PFSK-1 (cell line): Measurements from ENCODE around the gene RBBP8NL.

Source experiments
- SIN3A ChIP-seq: IDR thresholded peaks from 2 replicates; pipeline ENCODE4 v1.6.1; 2012; ENCODE audit warnings: mild to moderate bottlenecking, low read length, moderate library complexity, borderline replicate concordance; ENCODE audit not compliant: insufficient read depth
- TF ChIP-seq, protein P1 (sequence below), 2 experiments: IDR thresholded peaks; 2 replicates each; pipeline versions ENCODE4 v1.6.1 to v1.8.0; 2011 to 2012; ENCODE audit warnings: low read depth in 2 of 2, low read length in 2 of 2, control low read depth in 1 of 2, inconsistent platforms in 1 of 2, mild to moderate bottlenecking in 1 of 2, moderate library complexity in 1 of 2; ENCODE audit not compliant: insufficient read depth in 1 of 2

DNA sequence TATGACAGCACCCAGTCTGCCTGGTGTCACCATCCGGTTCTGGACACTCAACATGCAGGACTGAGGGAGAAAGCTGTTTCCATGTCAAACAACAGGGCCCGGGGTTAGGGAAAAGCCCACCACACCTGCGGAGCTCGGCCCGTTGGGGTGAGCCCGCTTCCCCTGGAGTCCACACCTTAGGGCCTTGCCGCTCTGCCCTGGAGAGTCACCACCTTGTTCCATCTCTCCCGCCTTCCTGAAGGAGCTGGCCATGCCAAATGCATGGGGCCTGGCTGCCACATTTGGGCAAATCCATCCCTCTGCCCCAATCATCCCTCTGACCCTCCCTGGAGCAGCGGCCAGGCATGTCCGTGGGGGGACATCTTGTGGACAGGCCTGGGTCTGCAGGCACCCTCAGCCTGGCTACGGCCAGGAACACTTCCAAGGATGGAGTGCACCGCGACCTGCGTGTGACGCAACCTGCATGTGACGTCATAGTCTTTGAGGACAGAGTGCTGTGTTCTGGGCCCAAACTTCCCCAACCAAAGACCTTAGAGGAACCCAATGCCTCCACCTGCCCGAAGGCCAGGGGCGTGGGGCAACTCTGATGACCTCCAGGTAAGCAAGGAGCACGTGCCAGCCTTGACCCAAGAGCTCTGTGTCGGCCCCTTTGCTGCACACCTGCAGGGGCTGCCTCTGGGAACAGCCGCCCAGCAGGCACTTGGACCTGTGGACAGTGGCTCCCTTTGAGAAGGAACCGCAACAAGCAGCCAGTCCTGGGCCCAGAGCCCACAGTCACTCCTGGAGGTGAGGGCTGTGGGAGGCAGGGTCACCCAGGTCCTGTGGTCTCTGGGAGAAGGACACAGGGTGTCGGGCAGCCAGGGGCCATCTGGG is 22.0 kb downstream of the RBBP8NL start:
- TF ChIP-seq SIN3A: no peak
- TF ChIP-seq, protein P1, sequence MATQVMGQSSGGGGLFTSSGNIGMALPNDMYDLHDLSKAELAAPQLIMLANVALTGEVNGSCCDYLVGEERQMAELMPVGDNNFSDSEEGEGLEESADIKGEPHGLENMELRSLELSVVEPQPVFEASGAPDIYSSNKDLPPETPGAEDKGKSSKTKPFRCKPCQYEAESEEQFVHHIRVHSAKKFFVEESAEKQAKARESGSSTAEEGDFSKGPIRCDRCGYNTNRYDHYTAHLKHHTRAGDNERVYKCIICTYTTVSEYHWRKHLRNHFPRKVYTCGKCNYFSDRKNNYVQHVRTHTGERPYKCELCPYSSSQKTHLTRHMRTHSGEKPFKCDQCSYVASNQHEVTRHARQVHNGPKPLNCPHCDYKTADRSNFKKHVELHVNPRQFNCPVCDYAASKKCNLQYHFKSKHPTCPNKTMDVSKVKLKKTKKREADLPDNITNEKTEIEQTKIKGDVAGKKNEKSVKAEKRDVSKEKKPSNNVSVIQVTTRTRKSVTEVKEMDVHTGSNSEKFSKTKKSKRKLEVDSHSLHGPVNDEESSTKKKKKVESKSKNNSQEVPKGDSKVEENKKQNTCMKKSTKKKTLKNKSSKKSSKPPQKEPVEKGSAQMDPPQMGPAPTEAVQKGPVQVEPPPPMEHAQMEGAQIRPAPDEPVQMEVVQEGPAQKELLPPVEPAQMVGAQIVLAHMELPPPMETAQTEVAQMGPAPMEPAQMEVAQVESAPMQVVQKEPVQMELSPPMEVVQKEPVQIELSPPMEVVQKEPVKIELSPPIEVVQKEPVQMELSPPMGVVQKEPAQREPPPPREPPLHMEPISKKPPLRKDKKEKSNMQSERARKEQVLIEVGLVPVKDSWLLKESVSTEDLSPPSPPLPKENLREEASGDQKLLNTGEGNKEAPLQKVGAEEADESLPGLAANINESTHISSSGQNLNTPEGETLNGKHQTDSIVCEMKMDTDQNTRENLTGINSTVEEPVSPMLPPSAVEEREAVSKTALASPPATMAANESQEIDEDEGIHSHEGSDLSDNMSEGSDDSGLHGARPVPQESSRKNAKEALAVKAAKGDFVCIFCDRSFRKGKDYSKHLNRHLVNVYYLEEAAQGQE (IDR thresholded peaks at IDR 0.05; ENCODE audit: insufficient read depth in 1 of 2, low read depth in 2 of 2, low read length in 2 of 2): no peak
